GM23248 (cell line): ENCODE measurements around the gene SOX18. TPM values are rescaled to one million over a fixed set of nuclear protein-coding genes. Genes with fewer than 3 reads are reported as not detected.

Source experiments
- DNase-seq: peaks from one replicate; pipeline ENCODE4 v3.0.0-alpha.2; 2015
- H2AFZ ChIP-seq: fragments of 200-600 bp; sonication (generic); 2 replicates; pipeline ENCODE4 v1.6.1; 2016; ENCODE audit warnings: antibody characterized with exemption
- H3F3A ChIP-seq: fragments of 200-600 bp; sonication (generic); 2 replicates; pipeline ENCODE4 v1.6.1; 2016; ENCODE audit warnings: mild to moderate bottlenecking, antibody characterized with exemption, mixed run types; ENCODE audit not compliant: insufficient read depth
- H3K27ac ChIP-seq: fragments of 200-600 bp; sonication (generic); 2 replicates; pipeline ENCODE4 v1.5.1; 2016; ENCODE audit warnings: mild to moderate bottlenecking
- H3K27me3 ChIP-seq: fragments of 200-600 bp; sonication (generic); replicated peaks from 2 replicates; pipeline ENCODE4 v1.6.1; 2016; ENCODE audit warnings: mild to moderate bottlenecking; ENCODE audit not compliant: insufficient read depth
- H3K36me3 ChIP-seq: fragments of 200-600 bp; sonication (generic); 2 replicates; pipeline ENCODE4 v1.6.1; 2016; ENCODE audit warnings: low read depth, mild to moderate bottlenecking
- H3K4me1 ChIP-seq: fragments of 200-600 bp; sonication (generic); 2 replicates; pipeline ENCODE4 v1.6.1; 2016; ENCODE audit warnings: mild to moderate bottlenecking; ENCODE audit not compliant: insufficient read depth
- H3K4me2 ChIP-seq: fragments of 200-600 bp; sonication (generic); one replicate; pipeline ENCODE4 v1.6.1; 2016; ENCODE audit warnings: mild to moderate bottlenecking; ENCODE audit not compliant: unreplicated experiment
- H3K4me3 ChIP-seq: fragments of 200-600 bp; sonication (generic); 2 replicates; pipeline ENCODE4 v1.5.1; 2016; ENCODE audit warnings: mild to moderate bottlenecking
- H3K79me2 ChIP-seq: fragments of 200-600 bp; sonication (generic); 2 replicates; pipeline ENCODE4 v1.6.1; 2016; ENCODE audit warnings: mild to moderate bottlenecking; ENCODE audit not compliant: insufficient read depth
- H3K9ac ChIP-seq: fragments of 200-600 bp; sonication (generic); 2 replicates; pipeline ENCODE4 v1.6.1; 2016; ENCODE audit warnings: mild to moderate bottlenecking
- H3K9me2 ChIP-seq: fragments of 200-600 bp; sonication (generic); 2 replicates; pipeline ENCODE4 v1.6.1; 2016; ENCODE audit warnings: mixed run types, mild to moderate bottlenecking, moderate library complexity; ENCODE audit not compliant: insufficient read depth
- H3K9me3 ChIP-seq: fragments of 200-600 bp; sonication (generic); one replicate; pipeline ENCODE4 v1.6.1; 2017; ENCODE audit warnings: low read depth
- H4K20me1 ChIP-seq: fragments of 200-600 bp; sonication (generic); 2 replicates; pipeline ENCODE4 v1.6.0; 2016; ENCODE audit not compliant: insufficient read depth
- EZH2 ChIP-seq: fragments of 200-600 bp; sonication (generic); IDR thresholded peaks from 2 replicates; pipeline ENCODE4 v1.6.1; 2018; ENCODE audit warnings: antibody characterized with exemption, mild to moderate bottlenecking; ENCODE audit not compliant: insufficient read depth, poor library complexity, severe bottlenecking
- EZH2phosphoT487 ChIP-seq: fragments of 200-600 bp; sonication (generic); IDR thresholded peaks from 2 replicates; pipeline ENCODE4 v1.6.1; 2018; ENCODE audit warnings: antibody characterized with exemption, moderate library complexity, mild to moderate bottlenecking, low read depth; ENCODE audit not compliant: insufficient read depth
- WGBS, 2 experiments: methylation state at CpG; one replicate each; pipeline ENCODE4 v1.1.6; 2015 to 2017; ENCODE audit warnings: low lambda C conversion rate in 2 of 2, low coverage in 1 of 2; ENCODE audit errors: missing lambda C conversion rate in 2 of 2; 5-methylcytosine and 5-hydroxymethylcytosine counted together
- in situ Hi-C: fragments of 300-500 bp; cut with MboI; formaldehyde crosslinking; loops from 2 replicates; pipeline ENCODE4 v1.15.0; 2020
- polyA plus RNA-seq: library from polyadenylated mRNA; unstranded; fragments of >200 nt; fragmentation: Nextera tagmentation; extraction: Ambion mirVana; gene quantifications from 2 replicates; pipeline ENCODE4 v1.2.1, GENCODE V29; 2016
- total RNA-seq: library from RNA; depleted of rRNA; stranded (reverse); fragments of >200 nt; shearing (Covaris generic); gene quantifications from 2 replicates; pipeline ENCODE4 v1.2.3, GENCODE V29; 2014

The SOX18 gene
- total and polyA plus RNA-seq, 2 experiments from 2014 or later = not detected

GRCh38 chr20:64027981-64028685 lies 21.3 kb downstream of the SOX18 start:
- 93% methylated on average over 24 of the region's 24 CpGs for WGBS, 2 experiments
- DNase-seq = no peak
- H3K4me2 ChIP-seq = no peak overlapping the region
- H3K27ac ChIP-seq = no peak overlapping the region
- H3K9me2 ChIP-seq = no peaks in the 10 kb centered on the region
- no peaks in the 10 kb centered on the region for H3K4me1 ChIP-seq
- no peak for TF ChIP-seq EZH2phosphoT487
- TF ChIP-seq EZH2 = no peak
- peaks cover 23% of the 10 kb centered on the region; the same call in 1 of the 2 replicates for H3K36me3 ChIP-seq
- H2AFZ ChIP-seq = no peak overlapping the region
- H4K20me1 ChIP-seq = no peaks in the 10 kb centered on the region
- H3K27me3 ChIP-seq = no peaks in the 10 kb centered on the region
- no peak overlapping the region for H3K9ac ChIP-seq
- in situ Hi-C loops = no loop called here
- H3K79me2 ChIP-seq = no peaks in the 10 kb centered on the region
- H3K4me3 ChIP-seq = no peak overlapping the region
- H3K9me3 ChIP-seq = no peaks in the 10 kb centered on the region
- no peaks in the 10 kb centered on the region for H3F3A ChIP-seq

- TF ChIP-seq EZH2phosphoT487 (no peak), EZH2 (no peak)
- Histone ChIP-seq H3K4me2 (no peak overlapping the region), H3K9ac (no peak overlapping the region), H3K36me3 (peaks cover 28% of the 10 kb centered on the region; the same call in 1 of the 2 replicates), H3K4me3 (no peak overlapping the region), H3K9me2 (no peaks in the 10 kb centered on the region), H3F3A (no peaks in the 10 kb centered on the region), H4K20me1 (no peaks in the 10 kb centered on the region), H2AFZ (no peak overlapping the region), H3K27ac (no peak overlapping the region), H3K4me1 (no peaks in the 10 kb centered on the region), H3K79me2 (no peaks in the 10 kb centered on the region), H3K9me3 (no peaks in the 10 kb centered on the region), H3K27me3 (no peaks in the 10 kb centered on the region)
- DNase-seq = no peak
- WGBS, 2 experiments = 61 to 64% methylated on average over 27 to 29 of the region's 29 CpGs
- in situ Hi-C loops = no loop called here
Measured at GRCh38 chr20:64025826-64026412, 23.5 kb downstream of the SOX18 start.

- in situ Hi-C loops = no loop called here
- H3K9me2 ChIP-seq = no peaks in the 10 kb centered on the region
- whole genome bisulfite sequencing, 2 experiments = 86 to 89% methylated on average over 18 of the region's 18 CpGs
- no peaks in the 10 kb centered on the region for H3K9me3 ChIP-seq
- H2AFZ ChIP-seq = no peak overlapping the region
- H4K20me1 ChIP-seq = no peaks in the 10 kb centered on the region
- H3F3A ChIP-seq = no peaks in the 10 kb centered on the region
- no peaks in the 10 kb centered on the region for H3K79me2 ChIP-seq
- TF ChIP-seq EZH2 = no peak
- TF ChIP-seq EZH2phosphoT487 = no peak
- H3K27me3 ChIP-seq = no peaks in the 10 kb centered on the region
- H3K27ac ChIP-seq = no peak overlapping the region
- no peaks in the 10 kb centered on the region for H3K4me1 ChIP-seq
- DNase-seq = no peak
- H3K4me3 ChIP-seq = no peak overlapping the region
- no peak overlapping the region for H3K4me2 ChIP-seq
- H3K36me3 ChIP-seq = peaks cover 28% of the 10 kb centered on the region; the same call in 1 of the 2 replicates
- H3K9ac ChIP-seq = no peak overlapping the region
Measured at GRCh38 chr20:64025101-64025825, 24.2 kb downstream of the SOX18 start.

- H4K20me1 ChIP-seq = no peaks in the 10 kb centered on the region
- no peaks in the 10 kb centered on the region for H3F3A ChIP-seq
- H3K4me3 ChIP-seq = no peak overlapping the region
- H3K27ac ChIP-seq = no peak overlapping the region
- H3K27me3 ChIP-seq = no peaks in the 10 kb centered on the region
- H3K79me2 ChIP-seq = no peaks in the 10 kb centered on the region
- H3K4me1 ChIP-seq = no peaks in the 10 kb centered on the region
- WGBS, 2 experiments = 93 to 94% methylated on average over 17 of the region's 17 CpGs
- H3K9ac ChIP-seq = no peak overlapping the region
- no peak for DNase-seq
- H3K36me3 ChIP-seq = peaks cover 28% of the 10 kb centered on the region; the same call in 1 of the 2 replicates
- H2AFZ ChIP-seq = no peak overlapping the region
- in situ Hi-C loops = no loop called here
- H3K9me3 ChIP-seq = no peaks in the 10 kb centered on the region
- no peak overlapping the region for H3K4me2 ChIP-seq
- H3K9me2 ChIP-seq = no peaks in the 10 kb centered on the region
- TF ChIP-seq EZH2phosphoT487 (no peak), EZH2 (no peak)
Measured at GRCh38 chr20:64024141-64024990, 25.1 kb downstream of the SOX18 start.
